Adrenal gland (tissue), 12 donors: ENCODE data around the gene DNAH17. TPM values are rescaled to one million over a fixed set of nuclear protein-coding genes. Genes with fewer than 3 reads are reported as not detected.

Experiments used
- DNase-seq, 7 donors: peaks; one replicate each; pipeline ENCODE4 v3.0.0-alpha.2; 2019 to 2020
- H3K27ac ChIP-seq, 5 donors: fragments of 200-600 bp; sonication (generic) in 4 of 5; 1 replicate in 3 of 5; 2 replicates in 2 of 5; pipeline versions ENCODE4 v1.5.1 to v1.8.0; 2016 to 2020; ENCODE audit warnings: mild to moderate bottlenecking in 1 of 5
- H3K27me3 ChIP-seq: fragments of 200-600 bp; 2 replicates; pipeline ENCODE4 v1.8.0; 2021
- H3K36me3 ChIP-seq, 2 donors: fragments of 200-600 bp; replicated peaks in 1 of 2; 1 replicate in 1 of 2; 2 replicates in 1 of 2; pipeline versions ENCODE4 v1.5.1 to v1.8.0; 2018 to 2022
- H3K4me1 ChIP-seq, 2 donors: fragments of 200-600 bp; replicated peaks in 1 of 2; 1 replicate in 1 of 2; 2 replicates in 1 of 2; pipeline versions ENCODE4 v1.5.1 to v1.8.0; 2018 to 2021
- H3K4me3 ChIP-seq, 4 donors: fragments of 200-600 bp; sonication (generic) in 3 of 4; one replicate each; pipeline ENCODE4 v1.5.1; 2016 to 2018
- H3K9me3 ChIP-seq, 3 donors: fragments of 200-600 bp; sonication (generic) in 1 of 3; replicated peaks in 1 of 3; 1 replicate in 2 of 3; 2 replicates in 1 of 3; pipeline versions ENCODE4 v1.5.1 to v1.8.0; 2016 to 2021
- CTCF ChIP-seq, 6 experiments: fragments of 450-650 bp in 4 of 6; fragments of 200-600 bp in 2 of 6; sonication (generic) in 1 of 6; IDR thresholded peaks; 1 replicate in 5 of 6; 2 replicates in 1 of 6; pipeline versions ENCODE4 v1.5.1 to v1.8.0; 2016 to 2021; ENCODE audit warnings: antibody characterized with exemption in 6 of 6, mild to moderate bottlenecking in 2 of 6, moderate library complexity in 1 of 6
- POLR2A ChIP-seq, 2 donors: fragments of 450-650 bp; IDR thresholded peaks; one replicate each; pipeline ENCODE4 v1.6.1; 2017; ENCODE audit warnings: antibody characterized with exemption in 2 of 2, mild to moderate bottlenecking in 2 of 2, moderate library complexity in 1 of 2
- WGBS, 4 donors: extraction: QIAGEN DNeasy Blood & Tissue Kit in 2 of 4; methylation state at CpG; one replicate each; pipeline versions ENCODE4 v1.1.5 to v1.1.7; 2013 to 2017; 5-methylcytosine and 5-hydroxymethylcytosine counted together
- intact Hi-C, 2 donors: fragments of 100-400 bp; cut with DNase I; formaldehyde crosslinking; loops; one replicate each; pipeline versions ENCODE4 v1.14.1 to v1.15.0; 2022 to 2023
- polyA plus RNA-seq, 3 donors: library from polyadenylated mRNA; stranded (reverse); fragments of 200-250 nt in 2 of 3; fragments of 350-450 nt in 1 of 3; fragmentation: Illumina TruSeq in 1 of 3; extraction: RNeasy Lipid Tissue Mini Kit (QIAGEN cat#74804) in 1 of 3; gene quantifications; one replicate each; pipeline ENCODE4 v1.2.3, GENCODE V29; 2013 to 2014
- total RNA-seq, 9 donors: library from RNA; depleted of rRNA in 4 of 9; stranded (reverse); fragments of >200 nt in 4 of 9; fragments of 120-200 nt in 1 of 9; fragmentation: NEBNext Ultra II Directional in 1 of 9; extraction: Animal tissue kit (Norgen Biotek cat#: 25700) in 1 of 9; gene quantifications; one replicate each; pipeline versions ENCODE4 v1.1.0 to v1.2.4, GENCODE V29; 2013 to 2023
- donor health status: healthy with polysubstance abuse.
- donor health status: Bipolar disorder and iron deficiency.
- donor health status: DM: yes; HTN: yes; CAD: no.
- donor health status: DM: no; HTN: no; CAD: no.
- donor health status: DM: no; HTN: no; CAD: no.
- donor health status: DM: yes; HTN: yes; CAD: no.

DNAH17 gene
- total and polyA plus RNA-seq, 12 donors: 0.03 to 1.8 (median 0.22) TPM; not detected in 5

- intact Hi-C loops: loop anchor here (10.0 kb wide), 3 partner anchors 221 to 471 kb away; no protein-coding TSS in a partner anchor
- H3K4me1 ChIP-seq: no peaks in the 10 kb centered on the region
- H3K36me3 ChIP-seq: no peaks in the 10 kb centered on the region
These were observed 83.7 kb downstream of the DNAH17 start for GRCh38 chr17:78493450-78493849.

DNA sequence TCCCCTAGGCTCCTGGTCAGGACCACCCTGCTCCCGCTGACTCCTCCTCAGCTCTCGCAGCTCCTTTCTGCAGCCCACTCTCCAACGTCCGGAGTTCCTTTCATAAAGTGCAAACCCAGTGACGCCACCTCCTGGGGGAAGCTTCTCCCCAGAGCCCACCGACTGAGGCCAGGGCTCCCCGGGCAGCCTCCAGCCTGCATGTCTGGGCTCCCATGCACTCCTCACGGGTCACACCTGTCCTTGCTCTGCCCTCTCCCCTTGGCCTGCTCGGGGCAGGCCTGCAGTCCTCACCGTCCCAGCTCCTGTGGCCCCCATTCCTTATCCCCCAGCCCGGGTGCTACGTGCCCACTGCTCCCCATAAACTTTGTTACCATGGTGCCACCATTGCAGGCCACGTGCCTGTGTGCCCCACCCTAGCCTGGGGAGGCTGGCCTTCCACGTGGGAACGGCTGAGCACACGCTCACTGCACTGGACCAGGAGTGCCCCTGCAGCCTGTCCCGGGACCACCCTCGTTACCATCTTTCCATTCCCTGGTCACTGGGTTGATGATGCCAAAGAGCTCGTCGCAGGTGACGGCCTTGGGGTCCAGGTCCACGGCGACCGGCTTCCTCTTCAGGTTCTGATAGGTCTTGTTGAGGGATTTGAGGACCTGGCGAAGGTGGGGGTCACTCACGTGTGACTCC, 84.9 kb downstream of the DNAH17 start:
- H3K9me3 ChIP-seq: no peaks in the 10 kb centered on the region
- H3K27ac ChIP-seq: no peak overlapping the region
- no peaks in the 10 kb centered on the region for H3K36me3 ChIP-seq
- H3K4me1 ChIP-seq: no peaks in the 10 kb centered on the region
- no peak for DNase-seq
- TF ChIP-seq POLR2A (IDR thresholded peaks at IDR 0.05) (no peak), CTCF (IDR thresholded peaks at IDR 0.05) (no peak)
- H3K27me3 ChIP-seq: no peaks in the 10 kb centered on the region
- WGBS, 4 donors: 88 to 93% (median 91%) methylated on average over 25 to 26 of the region's 26 CpGs
- intact Hi-C loops: loop anchor here (10.0 kb wide), 3 partner anchors 223 to 473 kb away; no protein-coding TSS in a partner anchor
- H3K4me3 ChIP-seq: no peak overlapping the region

More at GRCh38 chr17:78493450-78493849, 83.7 kb downstream of the DNAH17 start:
- DNase-seq: peak in 2 of 7 donors; percentile 32 to 66
- Histone ChIP-seq H3K9me3 (no peaks in the 10 kb centered on the region), H3K27me3 (no peaks in the 10 kb centered on the region), H3K27ac (no peak overlapping the region), H3K4me3 (no peak overlapping the region)
- WGBS, 4 donors: 56 to 74% (median 71%) methylated on average over 6 to 9 of the region's 9 CpGs
- no peak for TF ChIP-seq POLR2A (IDR thresholded peaks at IDR 0.05)
- no peak for TF ChIP-seq CTCF (IDR thresholded peaks at IDR 0.05)

DNA sequence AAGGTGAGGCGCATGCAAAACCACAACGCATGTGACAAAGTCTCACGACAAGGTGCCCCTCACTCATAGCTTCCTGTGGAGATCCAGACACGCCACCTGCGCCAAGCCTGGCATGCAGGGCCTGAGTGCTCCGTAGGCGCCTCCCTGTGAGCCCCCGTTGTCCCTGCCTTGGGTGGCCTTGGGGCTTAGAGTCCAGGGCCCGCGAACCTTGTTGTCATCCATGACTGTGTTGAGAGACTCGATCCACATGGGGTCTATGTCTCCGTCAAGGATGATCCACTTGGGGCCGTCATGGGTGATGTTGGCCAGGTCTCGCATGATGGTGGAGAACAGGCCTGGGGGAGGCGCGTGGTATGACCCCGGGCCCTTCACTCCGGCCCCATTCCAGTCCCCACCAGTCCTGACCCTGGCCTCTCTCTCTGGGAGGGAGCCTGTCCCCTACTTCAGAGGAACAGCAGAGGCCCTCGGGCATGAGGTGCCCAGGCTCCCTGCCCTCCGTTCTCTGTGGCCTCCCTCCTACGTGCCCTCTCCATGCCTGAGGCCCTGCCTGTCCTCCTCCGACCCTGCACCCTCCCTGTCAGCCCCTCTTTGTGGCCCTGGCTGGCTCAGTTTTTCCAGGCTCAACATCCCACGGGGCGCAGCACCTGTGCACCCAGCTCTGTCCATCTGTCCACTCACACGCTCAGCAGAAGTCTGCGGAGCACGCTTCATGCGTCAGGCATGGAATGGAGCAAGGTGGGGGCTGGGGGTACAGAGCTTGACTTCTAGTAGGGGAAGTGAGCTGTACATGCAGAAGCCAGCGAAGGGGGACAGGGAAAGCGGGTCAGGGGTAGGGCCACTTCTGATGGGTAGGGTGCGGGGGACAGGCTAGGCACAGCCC, 85.7 kb downstream of the DNAH17 start:
- intact Hi-C loops: loop anchor here (10.0 kb wide), 3 partner anchors 223 to 473 kb away; no protein-coding TSS in a partner anchor
- WGBS, 4 donors: 89 to 94% (median 92%) methylated on average over 23 to 31 of the region's 31 CpGs
- DNase-seq: no peak

More for the DNA sequence above, 85.7 kb downstream of the DNAH17 start:
- no peak overlapping the region for H3K27ac ChIP-seq
- no peaks in the 10 kb centered on the region for H3K4me1 ChIP-seq
- TF ChIP-seq CTCF (IDR thresholded peaks at IDR 0.05) (no peak), POLR2A (IDR thresholded peaks at IDR 0.05) (no peak)
- H3K27me3 ChIP-seq: no peaks in the 10 kb centered on the region
- H3K4me3 ChIP-seq: no peak overlapping the region
- H3K9me3 ChIP-seq: no peaks in the 10 kb centered on the region
- no peaks in the 10 kb centered on the region for H3K36me3 ChIP-seq
